Suprapubic skin (tissue), 4 donors: ENCODE results near the gene NQO1. TPM values are rescaled to one million over a fixed set of nuclear protein-coding genes. Genes with fewer than 3 reads are reported as not detected.

Source experiments
- DNase-seq, 2 donors: peaks; one replicate each; pipeline ENCODE4 v3.0.0-alpha.2; 2019; ENCODE audit warnings: low spot score in 2 of 2
- H3K27ac ChIP-seq: fragments of 200-600 bp; sonication (generic); one replicate; pipeline ENCODE4 v1.5.1; 2019
- H3K27me3 ChIP-seq: fragments of 200-600 bp; sonication (generic); one replicate; pipeline ENCODE4 v1.5.1; 2019
- H3K36me3 ChIP-seq: fragments of 200-600 bp; sonication (generic); one replicate; pipeline ENCODE4 v1.5.1; 2019
- H3K4me1 ChIP-seq: fragments of 200-600 bp; sonication (generic); one replicate; pipeline ENCODE4 v1.5.1; 2019
- H3K4me3 ChIP-seq: fragments of 200-600 bp; sonication (generic); one replicate; pipeline ENCODE4 v1.5.1; 2019; ENCODE audit warnings: mild to moderate bottlenecking
- H3K9me3 ChIP-seq: fragments of 200-600 bp; sonication (generic); one replicate; pipeline ENCODE4 v1.5.1; 2019
- EP300 ChIP-seq: sonication (generic); formaldehyde crosslinking; IDR thresholded peaks from one replicate; pipeline ENCODE4 v1.6.1; 2017; ENCODE audit warnings: antibody characterized with exemption
- POLR2A ChIP-seq, 2 donors: fragments of 450-650 bp; IDR thresholded peaks; one replicate each; pipeline ENCODE4 v1.6.1; 2017; ENCODE audit warnings: antibody characterized with exemption in 2 of 2, mild to moderate bottlenecking in 2 of 2, moderate library complexity in 2 of 2
- POLR2AphosphoS5 ChIP-seq, 3 donors: sonication (generic); formaldehyde crosslinking; IDR thresholded peaks; one replicate each; pipeline ENCODE4 v1.6.1; 2017; ENCODE audit warnings: antibody characterized with exemption in 3 of 3
- WGBS: methylation state at CpG from one replicate; pipeline ENCODE4 v1.1.5; 2018; 5-methylcytosine and 5-hydroxymethylcytosine counted together
- total RNA-seq, 4 donors: library from RNA; depleted of rRNA; stranded (reverse); fragments of >200 nt; gene quantifications; one replicate each; pipeline ENCODE4 v1.1.0, GENCODE V29; 2016
- TF ChIP-seq, protein P1 (sequence below), 2 donors: fragments of 200-600 bp in 1 of 2; fragments of 450-650 bp in 1 of 2; sonication (generic) in 1 of 2; IDR thresholded peaks; one replicate each; pipeline ENCODE4 v1.5.1; 2016 to 2019; ENCODE audit warnings: antibody characterized with exemption in 2 of 2, mild to moderate bottlenecking in 1 of 2, moderate library complexity in 1 of 2

The NQO1 gene
- total RNA-seq, 4 donors from 2014 or later = 10.2 to 34.6 (median 21.4) TPM

DNA sequence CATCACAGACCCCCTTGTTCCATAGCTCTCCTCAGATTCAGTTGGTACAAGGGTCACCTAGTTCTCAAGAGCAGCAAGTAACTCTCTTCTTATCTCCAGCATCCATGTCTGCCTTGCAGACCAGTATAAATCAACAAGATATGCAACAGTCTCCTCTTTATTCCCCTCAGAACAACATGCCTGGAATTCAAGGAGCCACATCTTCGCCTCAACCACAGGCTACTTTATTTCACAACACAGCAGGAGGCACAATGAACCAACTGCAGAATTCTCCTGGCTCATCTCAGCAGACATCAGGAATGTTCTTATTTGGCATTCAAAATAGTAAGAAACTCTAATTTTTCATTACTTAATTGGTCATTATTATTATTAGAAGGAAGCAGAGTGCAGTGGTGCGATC lies 32.4 kb downstream of the NQO1 start:
- Histone ChIP-seq H3K9me3 (no peaks in the 10 kb centered on the region), H3K27me3 (no peaks in the 10 kb centered on the region), H3K36me3 (peaks cover 59% of the 10 kb centered on the region), H3K27ac (no peak overlapping the region), H3K4me3 (no peak overlapping the region), H3K4me1 (no peaks in the 10 kb centered on the region)
- 100% methylated on average over 2 of the region's 2 CpGs for WGBS
- TF ChIP-seq POLR2AphosphoS5 (IDR thresholded peaks at IDR 0.05) = no peak
- no peak for TF ChIP-seq EP300
- TF ChIP-seq, protein P1, sequence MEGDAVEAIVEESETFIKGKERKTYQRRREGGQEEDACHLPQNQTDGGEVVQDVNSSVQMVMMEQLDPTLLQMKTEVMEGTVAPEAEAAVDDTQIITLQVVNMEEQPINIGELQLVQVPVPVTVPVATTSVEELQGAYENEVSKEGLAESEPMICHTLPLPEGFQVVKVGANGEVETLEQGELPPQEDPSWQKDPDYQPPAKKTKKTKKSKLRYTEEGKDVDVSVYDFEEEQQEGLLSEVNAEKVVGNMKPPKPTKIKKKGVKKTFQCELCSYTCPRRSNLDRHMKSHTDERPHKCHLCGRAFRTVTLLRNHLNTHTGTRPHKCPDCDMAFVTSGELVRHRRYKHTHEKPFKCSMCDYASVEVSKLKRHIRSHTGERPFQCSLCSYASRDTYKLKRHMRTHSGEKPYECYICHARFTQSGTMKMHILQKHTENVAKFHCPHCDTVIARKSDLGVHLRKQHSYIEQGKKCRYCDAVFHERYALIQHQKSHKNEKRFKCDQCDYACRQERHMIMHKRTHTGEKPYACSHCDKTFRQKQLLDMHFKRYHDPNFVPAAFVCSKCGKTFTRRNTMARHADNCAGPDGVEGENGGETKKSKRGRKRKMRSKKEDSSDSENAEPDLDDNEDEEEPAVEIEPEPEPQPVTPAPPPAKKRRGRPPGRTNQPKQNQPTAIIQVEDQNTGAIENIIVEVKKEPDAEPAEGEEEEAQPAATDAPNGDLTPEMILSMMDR (IDR thresholded peaks at IDR 0.05) = no peak
- no peak for TF ChIP-seq POLR2A (IDR thresholded peaks at IDR 0.05)
- DNase-seq = no peak

DNA sequence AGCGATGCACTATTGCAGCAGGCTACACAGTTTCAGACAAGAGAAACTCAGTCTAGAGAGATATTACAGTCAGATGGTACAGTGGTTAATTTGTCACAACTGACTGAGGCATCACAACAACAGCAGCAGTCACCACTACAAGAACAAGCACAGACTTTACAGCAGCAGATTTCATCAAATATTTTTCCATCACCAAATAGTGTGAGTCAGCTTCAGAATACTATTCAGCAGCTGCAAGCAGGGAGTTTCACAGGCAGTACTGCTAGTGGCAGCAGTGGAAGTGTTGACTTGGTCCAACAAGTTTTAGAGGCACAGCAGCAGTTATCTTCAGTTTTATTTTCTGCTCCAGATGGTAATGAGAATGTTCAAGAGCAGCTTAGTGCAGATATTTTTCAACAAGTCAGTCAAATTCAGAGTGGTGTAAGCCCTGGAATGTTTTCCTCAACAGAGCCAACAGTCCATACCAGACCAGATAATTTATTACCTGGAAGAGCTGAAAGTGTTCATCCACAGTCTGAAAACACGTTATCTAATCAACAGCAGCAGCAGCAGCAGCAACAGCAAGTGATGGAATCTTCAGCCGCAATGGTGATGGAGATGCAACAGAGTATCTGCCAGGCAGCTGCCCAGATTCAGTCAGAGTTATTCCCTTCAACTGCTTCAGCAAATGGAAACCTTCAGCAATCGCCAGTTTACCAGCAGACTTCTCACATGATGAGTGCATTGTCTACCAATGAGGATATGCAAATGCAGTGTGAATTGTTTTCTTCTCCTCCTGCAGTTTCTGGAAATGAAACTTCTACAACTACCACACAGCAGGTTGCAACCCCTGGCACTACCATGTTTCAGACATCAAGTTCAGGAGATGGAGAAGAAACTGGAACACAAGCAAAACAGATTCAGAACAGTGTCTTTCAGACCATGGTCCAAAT lies 34.1 kb downstream of the NQO1 start:
- WGBS = 67% methylated on average over 4 of the region's 4 CpGs
- H3K27ac ChIP-seq = no peak overlapping the region
- peaks cover 59% of the 10 kb centered on the region for H3K36me3 ChIP-seq
- H3K9me3 ChIP-seq = no peaks in the 10 kb centered on the region
- H3K27me3 ChIP-seq = no peaks in the 10 kb centered on the region
- H3K4me3 ChIP-seq = no peak overlapping the region
- TF ChIP-seq POLR2AphosphoS5 (IDR thresholded peaks at IDR 0.05) = no peak
- no peak for TF ChIP-seq POLR2A (IDR thresholded peaks at IDR 0.05)
- TF ChIP-seq EP300 = no peak
- TF ChIP-seq, protein P1 (IDR thresholded peaks at IDR 0.05) = no peak
- DNase-seq = no peak
- H3K4me1 ChIP-seq = no peaks in the 10 kb centered on the region

DNA sequence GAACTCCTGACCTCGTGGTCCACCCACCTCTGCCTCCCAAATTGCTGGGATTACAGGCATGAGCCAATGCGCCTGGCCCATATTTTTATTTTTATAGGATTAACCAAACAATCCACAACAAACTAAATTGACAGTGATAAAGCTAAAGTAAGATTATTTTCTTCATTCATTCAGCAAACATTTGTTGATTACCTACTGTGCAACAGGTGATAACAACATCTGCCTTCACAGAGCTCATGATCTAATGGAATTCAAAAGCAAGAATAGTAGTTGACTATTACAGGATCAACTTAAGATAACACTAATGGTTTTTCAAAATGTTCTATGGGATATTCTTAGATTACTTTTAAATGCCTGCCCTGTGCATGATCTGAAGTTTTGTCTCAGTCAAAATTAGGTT lies 37.8 kb downstream of the NQO1 start:
- Histone ChIP-seq H3K9me3 (no peaks in the 10 kb centered on the region), H3K36me3 (peaks cover 49% of the 10 kb centered on the region), H3K27me3 (no peaks in the 10 kb centered on the region), H3K4me1 (no peaks in the 10 kb centered on the region), H3K4me3 (no peak overlapping the region), H3K27ac (no peak overlapping the region)
- TF ChIP-seq EP300 = no peak
- TF ChIP-seq, protein P1 (IDR thresholded peaks at IDR 0.05) = no peak
- TF ChIP-seq POLR2AphosphoS5 (IDR thresholded peaks at IDR 0.05) = no peak
- TF ChIP-seq POLR2A (IDR thresholded peaks at IDR 0.05) = no peak
- DNase-seq = no peak
- 96% methylated on average over 2 of the region's 2 CpGs for WGBS

DNA sequence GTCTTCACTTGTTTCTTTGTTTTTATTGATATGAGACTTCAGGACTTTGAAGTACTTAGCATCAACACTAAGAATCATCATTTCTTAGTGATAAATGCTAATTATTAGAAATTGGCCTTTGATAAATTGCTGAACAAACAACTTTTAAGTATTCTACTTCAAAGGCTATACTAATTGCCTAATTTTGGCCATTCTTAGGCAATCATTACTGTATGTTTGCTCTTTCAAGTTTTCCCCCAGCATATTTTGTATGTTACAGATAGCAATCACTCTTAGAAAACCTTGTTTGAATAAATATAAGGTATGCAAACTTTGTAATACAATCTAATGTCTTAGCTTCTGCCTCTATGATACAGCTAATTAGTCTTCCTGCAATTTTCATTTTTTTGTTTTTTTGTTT lies 46.0 kb downstream of the NQO1 start:
- Histone ChIP-seq H3K4me1 (no peaks in the 10 kb centered on the region), H3K4me3 (no peak overlapping the region), H3K9me3 (no peaks in the 10 kb centered on the region), H3K27me3 (no peaks in the 10 kb centered on the region), H3K27ac (no peak overlapping the region), H3K36me3 (peaks cover 78% of the 10 kb centered on the region)
- TF ChIP-seq EP300 (no peak), POLR2AphosphoS5 (IDR thresholded peaks at IDR 0.05) (no peak), POLR2A (IDR thresholded peaks at IDR 0.05) (no peak)
- TF ChIP-seq, protein P1 (IDR thresholded peaks at IDR 0.05) = no peak
- DNase-seq = no peak

DNA sequence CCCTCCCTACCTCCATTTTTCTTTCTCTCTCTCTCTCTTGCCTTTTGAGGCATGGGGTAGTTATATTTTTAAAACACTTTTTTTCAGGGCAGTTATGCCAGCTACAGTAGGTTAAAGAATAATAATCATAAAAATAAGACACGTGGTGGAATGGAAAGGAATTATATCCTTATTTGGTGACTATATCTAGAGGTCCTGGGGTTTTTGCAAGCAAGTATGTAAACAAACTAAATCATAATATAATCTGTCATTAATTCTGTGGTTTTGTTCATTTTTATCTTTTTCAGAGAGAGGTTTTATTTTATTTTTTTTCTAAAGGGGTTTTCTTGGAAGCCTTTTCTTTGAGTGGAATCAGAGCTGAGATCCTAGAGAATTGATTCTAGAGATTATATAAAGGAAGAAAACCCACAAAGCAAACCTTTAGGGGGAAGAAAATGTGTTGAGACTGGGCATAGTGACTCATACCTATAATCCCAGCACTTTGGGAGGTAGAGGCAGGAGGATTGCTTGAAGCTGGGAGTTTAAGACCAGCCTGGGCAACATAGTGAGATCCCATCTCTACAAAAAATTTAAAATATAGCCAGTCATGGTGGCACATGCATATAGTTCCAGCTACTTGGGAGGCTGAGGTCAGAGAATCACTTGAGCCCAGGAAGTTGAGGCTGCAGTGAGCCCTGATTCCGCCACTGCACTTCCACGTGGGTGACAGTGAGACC lies 53.2 kb downstream of the NQO1 start:
- Histone ChIP-seq H3K27me3 (no peaks in the 10 kb centered on the region), H3K9me3 (no peaks in the 10 kb centered on the region), H3K36me3 (peaks cover 59% of the 10 kb centered on the region), H3K27ac (no peak overlapping the region), H3K4me3 (no peak overlapping the region), H3K4me1 (no peaks in the 10 kb centered on the region)
- no peak for DNase-seq
- WGBS = 67% methylated on average over 3 of the region's 3 CpGs
- no peak for TF ChIP-seq POLR2AphosphoS5 (IDR thresholded peaks at IDR 0.05)
- TF ChIP-seq, protein P1 (IDR thresholded peaks at IDR 0.05) = no peak
- no peak for TF ChIP-seq POLR2A (IDR thresholded peaks at IDR 0.05)
- no peak for TF ChIP-seq EP300
